Liver (tissue), 9 donors: Measurements from ENCODE around the gene MGRN1. TPM values are rescaled to one million over a fixed set of nuclear protein-coding genes. Genes with fewer than 3 reads are reported as not detected.

Experiments used
- DNase-seq: peaks from one replicate; pipeline ENCODE4 v3.0.0-alpha.2; 2017; ENCODE audit warnings: low spot score
- H3K27ac ChIP-seq, 2 donors: one replicate each; pipeline ENCODE4 v1.7.0; 2013; ENCODE audit warnings: inconsistent platforms in 2 of 2, low read length in 2 of 2, control low read depth in 1 of 2, low read depth in 1 of 2, mild to moderate bottlenecking in 1 of 2
- H3K27me3 ChIP-seq, 4 donors: one replicate each; pipeline versions ENCODE4 v1.6.1 to v1.7.0; 2013; ENCODE audit warnings: low read length in 3 of 4, inconsistent platforms in 1 of 4, mild to moderate bottlenecking in 1 of 4, moderate library complexity in 1 of 4; ENCODE audit not compliant: control insufficient read depth in 4 of 4, insufficient read depth in 4 of 4
- H3K36me3 ChIP-seq, 4 donors: one replicate each; pipeline versions ENCODE4 v1.6.1 to v1.7.0; 2013; ENCODE audit warnings: low read length in 3 of 4, mild to moderate bottlenecking in 3 of 4, low read depth in 1 of 4, moderate library complexity in 1 of 4; ENCODE audit not compliant: control insufficient read depth in 4 of 4, insufficient read depth in 3 of 4
- H3K4me1 ChIP-seq, 4 donors: one replicate each; pipeline versions ENCODE4 v1.6.1 to v1.7.0; 2013; ENCODE audit warnings: low read length in 3 of 4, mild to moderate bottlenecking in 3 of 4, moderate library complexity in 1 of 4; ENCODE audit not compliant: control insufficient read depth in 4 of 4, insufficient read depth in 4 of 4
- H3K4me3 ChIP-seq, 3 donors: one replicate each; pipeline versions ENCODE4 v1.6.1 to v1.7.0; 2013; ENCODE audit warnings: low read length in 3 of 3, control low read depth in 1 of 3, low read depth in 1 of 3, mild to moderate bottlenecking in 1 of 3
- H3K9ac ChIP-seq, 2 donors: one replicate each; pipeline ENCODE4 v1.7.0; 2013; ENCODE audit warnings: low read length in 2 of 2, mild to moderate bottlenecking in 2 of 2, moderate library complexity in 2 of 2, control low read depth in 1 of 2, low read depth in 1 of 2
- H3K9me3 ChIP-seq, 4 donors: one replicate each; pipeline versions ENCODE4 v1.6.1 to v1.7.0; 2013; ENCODE audit warnings: low read length in 3 of 4; ENCODE audit not compliant: control insufficient read depth in 4 of 4
- EGR1 ChIP-seq, 2 donors: IDR thresholded peaks; 2 replicates each; pipeline ENCODE4 v1.6.1; 2016 to 2018; ENCODE audit warnings: antibody characterized with exemption in 2 of 2, low read depth in 2 of 2
- FOXA1 ChIP-seq: IDR thresholded peaks from 2 replicates; pipeline ENCODE4 v1.6.1; 2016; ENCODE audit warnings: antibody characterized with exemption
- FOXA2 ChIP-seq: IDR thresholded peaks from 2 replicates; pipeline ENCODE4 v1.6.1; 2016; ENCODE audit warnings: antibody characterized with exemption
- GABPA ChIP-seq, 2 donors: IDR thresholded peaks in 1 of 2; conservative IDR thresholded peaks in 1 of 2; 2 replicates each; pipeline ENCODE4 v1.6.1; 2016; ENCODE audit warnings: antibody characterized with exemption in 2 of 2, mild to moderate bottlenecking in 1 of 2, moderate library complexity in 1 of 2
- HNF4A ChIP-seq, 2 donors: conservative IDR thresholded peaks; 2 replicates each; pipeline ENCODE4 v1.6.1; 2016; ENCODE audit warnings: antibody characterized with exemption in 2 of 2, mild to moderate bottlenecking in 2 of 2
- HNF4G ChIP-seq: IDR thresholded peaks from 2 replicates; pipeline ENCODE4 v1.6.1; 2016; ENCODE audit warnings: antibody characterized with exemption
- JUND ChIP-seq, 2 donors: IDR thresholded peaks; 2 replicates each; pipeline ENCODE4 v1.6.1; 2016; ENCODE audit warnings: antibody characterized with exemption in 2 of 2
- NR2F2 ChIP-seq: IDR thresholded peaks from 2 replicates; pipeline ENCODE4 v1.6.1; 2016; ENCODE audit warnings: antibody characterized with exemption
- RAD21 ChIP-seq, 2 donors: IDR thresholded peaks; 2 replicates each; pipeline ENCODE4 v1.6.1; 2016; ENCODE audit warnings: antibody characterized with exemption in 2 of 2, mild to moderate bottlenecking in 2 of 2
- SP1 ChIP-seq: IDR thresholded peaks from 2 replicates; pipeline ENCODE4 v1.6.1; 2018; ENCODE audit warnings: antibody characterized with exemption, mild to moderate bottlenecking
- TAF1 ChIP-seq: conservative IDR thresholded peaks from 2 replicates; pipeline ENCODE4 v1.6.1; 2016; ENCODE audit warnings: antibody characterized with exemption, mild to moderate bottlenecking
- YY1 ChIP-seq: IDR thresholded peaks from 2 replicates; pipeline ENCODE4 v1.6.1; 2016; ENCODE audit warnings: antibody characterized with exemption, mild to moderate bottlenecking
- WGBS: extraction: QIAGEN DNeasy Blood & Tissue Kit; methylation state at CpG from one replicate; pipeline ENCODE4 v1.1.7; 2013; 5-methylcytosine and 5-hydroxymethylcytosine counted together
- polyA plus RNA-seq, 2 donors: library from polyadenylated mRNA; stranded (reverse) in 1 of 2; unstranded in 1 of 2; fragments of 200-250 nt in 1 of 2; fragments of >200 nt in 1 of 2; fragmentation: Nextera tagmentation in 1 of 2; extraction: Ambion mirVana in 1 of 2; gene quantifications; one replicate each; pipeline versions ENCODE4 v1.2.1 to v1.2.3, GENCODE V29; 2013 to 2015
- total RNA-seq, 2 donors: library from RNA; depleted of rRNA; stranded (reverse); fragments of >200 nt; gene quantifications; one replicate each; pipeline ENCODE4 v1.2.3, GENCODE V29; 2014
- TF ChIP-seq, protein P1 (sequence below): fragments of 150-350 bp; IDR thresholded peaks from 2 replicates; pipeline ENCODE4 v1.5.1; 2017; ENCODE audit warnings: improper control_type of control experiment, low read depth, low read length; ENCODE audit not compliant: missing input control
- TF ChIP-seq, protein P2 (sequence below): IDR thresholded peaks from 2 replicates; pipeline ENCODE4 v1.6.1; 2016; ENCODE audit warnings: antibody characterized with exemption
- TF ChIP-seq, protein P3 (sequence below): IDR thresholded peaks from 2 replicates; pipeline ENCODE4 v1.6.1; 2016; ENCODE audit warnings: antibody characterized with exemption
- TF ChIP-seq, protein P4 (sequence below): IDR thresholded peaks from 2 replicates; pipeline ENCODE4 v1.6.1; 2016; ENCODE audit warnings: antibody characterized with exemption, mild to moderate bottlenecking
- donor health status: healthy.
- donor health status: healthy.
- donor health status: healthy.
- donor health status: healthy.
- donor health status: healthy.

MGRN1 gene
- total and polyA plus RNA-seq, 4 donors: 15.9 to 35.7 (median 25.9) TPM

DNA sequence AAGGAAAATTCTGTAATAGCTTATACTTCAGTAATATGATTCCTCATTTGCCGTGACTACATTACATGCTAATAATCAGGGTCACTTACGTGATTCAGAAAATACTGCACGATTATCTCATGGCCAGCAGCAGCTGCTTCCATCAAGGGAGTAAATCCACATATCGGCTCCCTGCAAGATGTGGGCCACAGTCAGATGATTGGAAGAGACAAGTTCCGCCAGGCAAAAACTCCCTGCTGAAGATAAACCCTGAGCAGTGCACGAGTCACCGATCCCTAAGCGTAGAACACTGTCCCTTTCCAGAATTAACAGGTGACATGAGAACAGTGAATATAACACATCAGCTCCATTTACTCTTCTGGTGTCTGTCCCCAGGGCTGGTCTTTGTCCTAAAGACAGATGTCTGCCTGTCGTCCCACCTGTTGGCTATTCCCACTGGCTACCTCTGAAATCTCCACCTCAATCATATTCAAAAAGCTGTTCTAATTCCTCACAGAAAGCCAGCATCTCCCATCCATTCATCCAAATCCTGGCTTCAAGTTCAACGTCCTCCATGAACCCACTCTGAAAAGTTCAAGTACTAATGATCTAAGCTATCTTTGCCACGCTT, 100.1 kb downstream of the MGRN1 start:
- Histone ChIP-seq H3K27ac (no peak overlapping the region), H3K27me3 (no peaks in the 10 kb centered on the region), H3K36me3 (peaks cover 11 to 44% (median 26%) of the 10 kb centered on the region in 4 donors), H3K4me1 (no peaks in the 10 kb centered on the region), H3K4me3 (no peak overlapping the region), H3K9me3 (no peaks in the 10 kb centered on the region), H3K9ac (no peak overlapping the region)
- 89% methylated on average over 11 of the region's 11 CpGs for WGBS
- DNase-seq: no peak
- TF ChIP-seq, protein P1, sequence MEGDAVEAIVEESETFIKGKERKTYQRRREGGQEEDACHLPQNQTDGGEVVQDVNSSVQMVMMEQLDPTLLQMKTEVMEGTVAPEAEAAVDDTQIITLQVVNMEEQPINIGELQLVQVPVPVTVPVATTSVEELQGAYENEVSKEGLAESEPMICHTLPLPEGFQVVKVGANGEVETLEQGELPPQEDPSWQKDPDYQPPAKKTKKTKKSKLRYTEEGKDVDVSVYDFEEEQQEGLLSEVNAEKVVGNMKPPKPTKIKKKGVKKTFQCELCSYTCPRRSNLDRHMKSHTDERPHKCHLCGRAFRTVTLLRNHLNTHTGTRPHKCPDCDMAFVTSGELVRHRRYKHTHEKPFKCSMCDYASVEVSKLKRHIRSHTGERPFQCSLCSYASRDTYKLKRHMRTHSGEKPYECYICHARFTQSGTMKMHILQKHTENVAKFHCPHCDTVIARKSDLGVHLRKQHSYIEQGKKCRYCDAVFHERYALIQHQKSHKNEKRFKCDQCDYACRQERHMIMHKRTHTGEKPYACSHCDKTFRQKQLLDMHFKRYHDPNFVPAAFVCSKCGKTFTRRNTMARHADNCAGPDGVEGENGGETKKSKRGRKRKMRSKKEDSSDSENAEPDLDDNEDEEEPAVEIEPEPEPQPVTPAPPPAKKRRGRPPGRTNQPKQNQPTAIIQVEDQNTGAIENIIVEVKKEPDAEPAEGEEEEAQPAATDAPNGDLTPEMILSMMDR: no peak
- TF ChIP-seq, protein P2, sequence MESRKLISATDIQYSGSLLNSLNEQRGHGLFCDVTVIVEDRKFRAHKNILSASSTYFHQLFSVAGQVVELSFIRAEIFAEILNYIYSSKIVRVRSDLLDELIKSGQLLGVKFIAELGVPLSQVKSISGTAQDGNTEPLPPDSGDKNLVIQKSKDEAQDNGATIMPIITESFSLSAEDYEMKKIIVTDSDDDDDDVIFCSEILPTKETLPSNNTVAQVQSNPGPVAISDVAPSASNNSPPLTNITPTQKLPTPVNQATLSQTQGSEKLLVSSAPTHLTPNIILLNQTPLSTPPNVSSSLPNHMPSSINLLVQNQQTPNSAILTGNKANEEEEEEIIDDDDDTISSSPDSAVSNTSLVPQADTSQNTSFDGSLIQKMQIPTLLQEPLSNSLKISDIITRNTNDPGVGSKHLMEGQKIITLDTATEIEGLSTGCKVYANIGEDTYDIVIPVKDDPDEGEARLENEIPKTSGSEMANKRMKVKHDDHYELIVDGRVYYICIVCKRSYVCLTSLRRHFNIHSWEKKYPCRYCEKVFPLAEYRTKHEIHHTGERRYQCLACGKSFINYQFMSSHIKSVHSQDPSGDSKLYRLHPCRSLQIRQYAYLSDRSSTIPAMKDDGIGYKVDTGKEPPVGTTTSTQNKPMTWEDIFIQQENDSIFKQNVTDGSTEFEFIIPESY: no peak
- TF ChIP-seq, protein P3, sequence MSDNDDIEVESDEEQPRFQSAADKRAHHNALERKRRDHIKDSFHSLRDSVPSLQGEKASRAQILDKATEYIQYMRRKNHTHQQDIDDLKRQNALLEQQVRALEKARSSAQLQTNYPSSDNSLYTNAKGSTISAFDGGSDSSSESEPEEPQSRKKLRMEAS: no peak
- TF ChIP-seq TAF1: no peak
- no peak for TF ChIP-seq FOXA2
- TF ChIP-seq HNF4A (conservative IDR thresholded peaks at IDR 0.05): no peak

DNA sequence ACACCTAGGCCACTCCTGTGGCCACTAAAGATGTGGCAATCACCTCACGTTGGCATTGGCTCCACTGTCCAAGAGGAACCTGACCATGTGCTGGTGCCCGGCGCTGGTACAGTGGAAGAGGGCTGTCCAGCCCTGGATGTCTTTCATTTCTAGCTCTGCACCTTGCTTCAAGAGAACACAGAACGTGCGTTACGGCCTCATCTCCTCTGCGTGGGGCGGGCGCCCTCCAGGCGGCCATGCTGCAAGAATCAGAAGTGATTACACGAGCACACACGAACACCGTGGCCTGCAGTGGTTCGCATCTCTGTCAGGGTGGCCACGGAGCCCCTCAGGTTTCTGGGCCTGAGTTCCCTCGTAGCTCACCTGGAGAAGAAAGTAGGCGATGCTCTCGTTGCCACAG, 102.0 kb downstream of the MGRN1 start:
- peaks cover 11 to 50% (median 29%) of the 10 kb centered on the region in 4 donors for H3K36me3 ChIP-seq
- H3K9ac ChIP-seq: no peak overlapping the region
- H3K4me1 ChIP-seq: no peaks in the 10 kb centered on the region
- no peak overlapping the region for H3K27ac ChIP-seq
- DNase-seq: no peak
- TF ChIP-seq FOXA2 (no peak), JUND (IDR thresholded peaks at IDR 0.05) (no peak), NR2F2 (no peak), TAF1 (no peak), FOXA1 (no peak), YY1 (no peak), GABPA (IDR thresholded peaks at IDR 0.05 in 1 of 2, conservative IDR thresholded peaks at IDR 0.05 in 1 of 2) (no peak), SP1 (no peak), EGR1 (IDR thresholded peaks at IDR 0.05; ENCODE audit: low read depth in 2 of 2) (no peak), HNF4G (no peak), RAD21 (IDR thresholded peaks at IDR 0.05) (no peak)
- TF ChIP-seq, protein P4, sequence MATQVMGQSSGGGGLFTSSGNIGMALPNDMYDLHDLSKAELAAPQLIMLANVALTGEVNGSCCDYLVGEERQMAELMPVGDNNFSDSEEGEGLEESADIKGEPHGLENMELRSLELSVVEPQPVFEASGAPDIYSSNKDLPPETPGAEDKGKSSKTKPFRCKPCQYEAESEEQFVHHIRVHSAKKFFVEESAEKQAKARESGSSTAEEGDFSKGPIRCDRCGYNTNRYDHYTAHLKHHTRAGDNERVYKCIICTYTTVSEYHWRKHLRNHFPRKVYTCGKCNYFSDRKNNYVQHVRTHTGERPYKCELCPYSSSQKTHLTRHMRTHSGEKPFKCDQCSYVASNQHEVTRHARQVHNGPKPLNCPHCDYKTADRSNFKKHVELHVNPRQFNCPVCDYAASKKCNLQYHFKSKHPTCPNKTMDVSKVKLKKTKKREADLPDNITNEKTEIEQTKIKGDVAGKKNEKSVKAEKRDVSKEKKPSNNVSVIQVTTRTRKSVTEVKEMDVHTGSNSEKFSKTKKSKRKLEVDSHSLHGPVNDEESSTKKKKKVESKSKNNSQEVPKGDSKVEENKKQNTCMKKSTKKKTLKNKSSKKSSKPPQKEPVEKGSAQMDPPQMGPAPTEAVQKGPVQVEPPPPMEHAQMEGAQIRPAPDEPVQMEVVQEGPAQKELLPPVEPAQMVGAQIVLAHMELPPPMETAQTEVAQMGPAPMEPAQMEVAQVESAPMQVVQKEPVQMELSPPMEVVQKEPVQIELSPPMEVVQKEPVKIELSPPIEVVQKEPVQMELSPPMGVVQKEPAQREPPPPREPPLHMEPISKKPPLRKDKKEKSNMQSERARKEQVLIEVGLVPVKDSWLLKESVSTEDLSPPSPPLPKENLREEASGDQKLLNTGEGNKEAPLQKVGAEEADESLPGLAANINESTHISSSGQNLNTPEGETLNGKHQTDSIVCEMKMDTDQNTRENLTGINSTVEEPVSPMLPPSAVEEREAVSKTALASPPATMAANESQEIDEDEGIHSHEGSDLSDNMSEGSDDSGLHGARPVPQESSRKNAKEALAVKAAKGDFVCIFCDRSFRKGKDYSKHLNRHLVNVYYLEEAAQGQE: no peak
- TF ChIP-seq, protein P1: no peak
- TF ChIP-seq, protein P2: no peak
- no peaks in the 10 kb centered on the region for H3K27me3 ChIP-seq
- H3K9me3 ChIP-seq: no peaks in the 10 kb centered on the region
- WGBS: 93% methylated on average over 18 of the region's 18 CpGs
- no peak overlapping the region for H3K4me3 ChIP-seq
